Measurements from ENCODE around the gene TEX12.

GRCh38 chr11:112178936-112179335 is 11.8 kb downstream of the TEX12 start:
- TF ChIP-seq, protein P1, sequence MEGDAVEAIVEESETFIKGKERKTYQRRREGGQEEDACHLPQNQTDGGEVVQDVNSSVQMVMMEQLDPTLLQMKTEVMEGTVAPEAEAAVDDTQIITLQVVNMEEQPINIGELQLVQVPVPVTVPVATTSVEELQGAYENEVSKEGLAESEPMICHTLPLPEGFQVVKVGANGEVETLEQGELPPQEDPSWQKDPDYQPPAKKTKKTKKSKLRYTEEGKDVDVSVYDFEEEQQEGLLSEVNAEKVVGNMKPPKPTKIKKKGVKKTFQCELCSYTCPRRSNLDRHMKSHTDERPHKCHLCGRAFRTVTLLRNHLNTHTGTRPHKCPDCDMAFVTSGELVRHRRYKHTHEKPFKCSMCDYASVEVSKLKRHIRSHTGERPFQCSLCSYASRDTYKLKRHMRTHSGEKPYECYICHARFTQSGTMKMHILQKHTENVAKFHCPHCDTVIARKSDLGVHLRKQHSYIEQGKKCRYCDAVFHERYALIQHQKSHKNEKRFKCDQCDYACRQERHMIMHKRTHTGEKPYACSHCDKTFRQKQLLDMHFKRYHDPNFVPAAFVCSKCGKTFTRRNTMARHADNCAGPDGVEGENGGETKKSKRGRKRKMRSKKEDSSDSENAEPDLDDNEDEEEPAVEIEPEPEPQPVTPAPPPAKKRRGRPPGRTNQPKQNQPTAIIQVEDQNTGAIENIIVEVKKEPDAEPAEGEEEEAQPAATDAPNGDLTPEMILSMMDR (IDR thresholded peaks at IDR 0.05; ENCODE audit: insufficient read depth, low read length, poor library complexity, severe bottlenecking) = no peak
- no peak for TF ChIP-seq EZH2phosphoT487 (conservative IDR thresholded peaks at IDR 0.05; ENCODE audit: low read length)

All from SU-DHL-6 (cell line).